ENCODE results near the gene ARL8A. TPM values are rescaled to one million over a fixed set of nuclear protein-coding genes. Genes with fewer than 3 reads are reported as not detected.
A peak's percentile ranks its signal among the peaks of the same experiment; 100 is the strongest.
"Not testable (repeated sequence)": the region's sequence is repeated elsewhere in the genome, so short reads cannot be mapped to it uniquely, and the experiment has no call there.

Gene ARL8A
- total RNA-seq, 1 donor from 2014 or later, result 38.5 TPM

DNA sequence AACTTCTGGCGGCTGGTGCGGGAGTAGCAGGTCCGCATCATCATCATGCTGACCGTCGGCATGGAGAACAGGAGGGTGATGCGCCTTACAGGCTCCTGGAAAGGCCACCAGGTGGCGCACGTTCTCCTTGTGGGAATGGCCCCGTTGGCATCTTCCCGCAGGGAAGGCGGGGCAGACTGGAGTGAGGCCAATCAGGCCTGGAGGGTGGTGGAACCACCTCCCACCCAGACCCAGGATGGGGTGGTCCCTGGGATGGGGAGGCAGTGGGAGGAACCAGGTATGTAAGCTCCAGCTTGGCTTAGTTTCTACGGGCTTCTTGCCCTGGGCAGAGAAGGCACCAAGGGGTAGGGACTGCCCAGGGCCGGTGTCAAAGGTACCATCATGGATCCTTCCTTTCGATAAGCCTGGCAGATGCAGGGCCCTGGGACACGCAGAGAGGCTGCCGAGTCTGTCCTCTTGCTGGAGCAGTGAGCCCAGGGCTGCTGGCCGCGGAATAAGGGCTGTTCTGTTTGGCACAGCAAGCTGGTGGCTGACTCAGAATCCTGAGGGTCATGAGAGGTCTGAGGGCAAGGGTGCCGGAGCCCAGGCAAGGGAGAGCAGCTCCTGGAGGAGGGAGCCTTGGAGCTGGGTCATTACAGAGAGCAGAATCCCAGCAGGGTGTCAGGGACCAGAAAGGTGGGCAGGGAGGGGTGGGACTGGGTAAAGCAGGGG lies 40.4 kb upstream of the ARL8A start:
- Histone ChIP-seq H3K9me3 (no peaks in the 10 kb centered on the region), H3K4me1 (peaks cover 0 to 6% of the 10 kb centered on the region in 2 donors), H3K4me3 (no peak overlapping the region), H3K27me3 (no peaks in the 10 kb centered on the region), H3K27ac (no peak overlapping the region), H3K36me3 (no peaks in the 10 kb centered on the region)
- TF ChIP-seq, protein P1, sequence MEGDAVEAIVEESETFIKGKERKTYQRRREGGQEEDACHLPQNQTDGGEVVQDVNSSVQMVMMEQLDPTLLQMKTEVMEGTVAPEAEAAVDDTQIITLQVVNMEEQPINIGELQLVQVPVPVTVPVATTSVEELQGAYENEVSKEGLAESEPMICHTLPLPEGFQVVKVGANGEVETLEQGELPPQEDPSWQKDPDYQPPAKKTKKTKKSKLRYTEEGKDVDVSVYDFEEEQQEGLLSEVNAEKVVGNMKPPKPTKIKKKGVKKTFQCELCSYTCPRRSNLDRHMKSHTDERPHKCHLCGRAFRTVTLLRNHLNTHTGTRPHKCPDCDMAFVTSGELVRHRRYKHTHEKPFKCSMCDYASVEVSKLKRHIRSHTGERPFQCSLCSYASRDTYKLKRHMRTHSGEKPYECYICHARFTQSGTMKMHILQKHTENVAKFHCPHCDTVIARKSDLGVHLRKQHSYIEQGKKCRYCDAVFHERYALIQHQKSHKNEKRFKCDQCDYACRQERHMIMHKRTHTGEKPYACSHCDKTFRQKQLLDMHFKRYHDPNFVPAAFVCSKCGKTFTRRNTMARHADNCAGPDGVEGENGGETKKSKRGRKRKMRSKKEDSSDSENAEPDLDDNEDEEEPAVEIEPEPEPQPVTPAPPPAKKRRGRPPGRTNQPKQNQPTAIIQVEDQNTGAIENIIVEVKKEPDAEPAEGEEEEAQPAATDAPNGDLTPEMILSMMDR (IDR thresholded peaks at IDR 0.05), result peak; percentile 59 to 89 (median 88)
- intact Hi-C loops (cut with DNase I), result loop anchor here (5.0 kb wide), 1 partner anchor 532 kb away; no protein-coding TSS in a partner anchor
- DNase-seq (ENCODE audit: low spot score in 2 of 2), result peak in 1 of 2 donors; percentile 91

DNA sequence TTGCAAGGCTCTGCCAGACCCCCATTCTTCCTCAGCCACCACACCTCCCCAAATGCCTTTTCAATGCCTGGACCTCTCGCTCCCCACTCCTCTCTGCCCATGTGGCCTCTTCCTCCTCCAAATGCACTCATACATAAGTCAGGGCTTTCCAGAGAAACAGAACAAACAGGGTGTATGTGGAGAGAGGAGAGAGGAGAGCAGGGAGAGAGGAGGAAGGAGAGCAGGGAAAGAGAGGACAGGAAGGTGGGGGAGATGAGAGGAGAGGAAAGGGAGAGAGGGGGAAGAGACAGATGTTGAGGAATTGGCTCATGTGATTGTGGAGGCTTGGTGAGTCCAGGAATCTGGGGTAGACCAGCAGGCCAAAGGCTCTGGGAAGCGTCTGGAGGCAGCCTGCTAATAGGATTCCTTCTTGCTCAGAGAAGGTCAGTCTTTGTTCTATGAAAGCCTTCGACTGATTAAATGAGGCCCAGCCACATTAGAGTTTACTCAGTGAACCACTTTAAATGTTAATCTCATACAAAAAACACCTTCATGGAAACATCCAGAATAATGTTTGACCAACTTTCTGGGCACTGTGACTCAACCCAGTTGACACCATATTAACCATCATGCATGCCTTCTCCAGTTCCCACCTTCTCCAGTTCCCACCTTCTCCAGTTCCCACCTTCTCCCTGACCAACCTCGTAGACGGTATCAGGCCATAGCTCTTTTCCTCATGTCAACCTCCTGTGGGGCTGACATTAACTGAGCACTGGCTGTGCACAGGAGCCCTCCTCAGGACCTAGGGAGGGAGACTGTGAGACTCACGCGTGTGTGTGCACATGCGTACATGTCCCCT lies 37.7 kb upstream of the ARL8A start:
- Histone ChIP-seq H3K27ac (no peak overlapping the region), H3K4me3 (no peak overlapping the region), H3K36me3 (no peaks in the 10 kb centered on the region), H3K9me3 (no peaks in the 10 kb centered on the region), H3K4me1 (peaks cover 0 to 6% of the 10 kb centered on the region in 2 donors), H3K27me3 (no peaks in the 10 kb centered on the region)
- TF ChIP-seq, protein P1 (IDR thresholded peaks at IDR 0.05), result no peak
- intact Hi-C loops (cut with DNase I), result no loop called here
- no peak for DNase-seq (ENCODE audit: low spot score in 2 of 2)

DNA sequence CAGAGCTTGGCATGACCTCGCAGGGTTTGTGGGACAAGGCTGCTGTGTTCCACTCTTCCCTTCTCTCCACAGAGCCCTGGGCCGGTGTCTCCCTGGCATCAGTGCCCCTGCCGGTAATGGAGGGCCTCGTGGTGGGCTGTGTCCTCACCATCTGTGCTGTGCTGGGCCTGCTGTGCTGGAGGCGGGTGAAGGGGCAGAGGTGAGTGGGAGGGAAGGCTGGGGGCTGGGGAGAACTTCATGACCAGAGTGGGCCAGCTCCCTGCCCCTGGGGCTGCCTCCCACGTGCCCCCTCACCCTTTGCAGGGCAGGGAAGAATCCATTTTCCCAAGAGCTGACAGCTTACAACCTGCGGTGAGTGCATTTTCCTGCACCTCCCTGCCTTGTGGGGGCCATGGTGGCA lies 37.0 kb upstream of the ARL8A start:
- no peaks in the 10 kb centered on the region for H3K27me3 ChIP-seq
- H3K27ac ChIP-seq, result no peak overlapping the region
- no peak overlapping the region for H3K4me3 ChIP-seq
- H3K4me1 ChIP-seq, result peaks cover 0 to 6% of the 10 kb centered on the region in 2 donors
- no peaks in the 10 kb centered on the region for H3K36me3 ChIP-seq
- H3K9me3 ChIP-seq, result no peaks in the 10 kb centered on the region
- intact Hi-C loops (cut with DNase I), result no loop called here
- TF ChIP-seq, protein P1 (IDR thresholded peaks at IDR 0.05), result no peak
- no peak for DNase-seq (ENCODE audit: low spot score in 2 of 2)

- H3K27me3 ChIP-seq; H3K4me1 ChIP-seq; intact Hi-C loops (cut with DNase I); H3K9me3 ChIP-seq; H3K36me3 ChIP-seq; H3K27ac ChIP-seq; DNase-seq (ENCODE audit: low spot score in 2 of 2); H3K4me3 ChIP-seq: not testable (repeated sequence)
Measured at GRCh38 chr1:202180751-202181139, 36.2 kb upstream of the ARL8A start.

DNA sequence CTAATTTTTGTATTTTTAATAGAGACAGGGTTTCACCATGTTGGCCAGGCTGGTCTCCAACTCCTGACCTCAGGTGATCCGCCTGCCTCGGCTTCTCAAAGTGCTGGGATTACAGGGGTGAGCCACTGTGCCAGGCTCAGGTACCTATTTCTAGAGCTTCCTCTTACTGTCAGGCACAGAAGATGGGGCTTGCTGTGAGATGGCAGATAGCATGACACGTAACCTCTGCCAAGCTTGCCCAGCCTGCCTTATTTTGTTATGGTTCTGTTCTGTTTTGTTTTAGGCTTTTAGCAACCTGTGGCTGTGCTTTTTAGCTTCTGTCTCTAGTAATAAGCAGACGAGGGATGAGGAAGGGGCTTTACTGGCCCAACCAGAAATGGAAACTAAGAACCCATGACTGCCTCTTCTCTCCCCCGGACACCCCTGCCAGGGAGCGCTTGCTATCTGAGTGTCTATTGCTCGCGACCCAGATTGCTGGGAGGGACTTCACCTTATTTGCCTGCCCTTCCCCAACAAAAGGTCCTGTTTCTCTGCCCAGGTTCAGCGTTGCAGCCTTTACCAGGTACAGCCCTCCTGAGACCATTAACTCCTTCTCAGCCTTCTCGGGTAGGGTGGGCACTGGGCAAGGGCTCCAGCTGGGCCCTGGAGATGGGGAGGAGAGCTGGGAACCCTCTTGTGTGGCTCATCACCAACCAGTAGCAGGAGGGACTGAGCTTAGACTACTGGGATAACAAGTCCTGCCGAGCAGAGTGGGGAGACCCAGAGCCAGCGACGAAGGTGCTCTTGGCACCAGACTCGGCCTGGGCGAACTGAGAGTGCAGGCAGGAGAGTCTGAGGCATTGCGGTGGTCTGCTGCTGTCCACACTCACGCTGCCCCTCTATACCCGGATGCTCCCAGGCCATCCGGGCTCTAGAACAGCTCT lies 35.6 kb upstream of the ARL8A start:
- Histone ChIP-seq H3K9me3 (no peaks in the 10 kb centered on the region), H3K27me3 (no peaks in the 10 kb centered on the region), H3K4me3 (no peak overlapping the region), H3K4me1 (peaks cover 0 to 4% of the 10 kb centered on the region in 2 donors), H3K27ac (no peak overlapping the region), H3K36me3 (no peaks in the 10 kb centered on the region)
- TF ChIP-seq, protein P1 (IDR thresholded peaks at IDR 0.05), result no peak
- DNase-seq (ENCODE audit: low spot score in 2 of 2), result no peak
- intact Hi-C loops (cut with DNase I), result no loop called here
